Uterine smooth muscle cell (primary cell): ENCODE results near the gene PTPN6. TPM values are rescaled to one million over a fixed set of nuclear protein-coding genes. Genes with fewer than 3 reads are reported as not detected.

Experiments
- total RNA-seq: library from RNA; depleted of rRNA; stranded (reverse); fragments of >200 nt; gene quantifications from 2 replicates; pipeline ENCODE4 v1.2.3, GENCODE V29; 2014

Gene PTPN6
- 0.11 TPM in 1 of 2 replicates, not detected in the other for total RNA-seq

DNA sequence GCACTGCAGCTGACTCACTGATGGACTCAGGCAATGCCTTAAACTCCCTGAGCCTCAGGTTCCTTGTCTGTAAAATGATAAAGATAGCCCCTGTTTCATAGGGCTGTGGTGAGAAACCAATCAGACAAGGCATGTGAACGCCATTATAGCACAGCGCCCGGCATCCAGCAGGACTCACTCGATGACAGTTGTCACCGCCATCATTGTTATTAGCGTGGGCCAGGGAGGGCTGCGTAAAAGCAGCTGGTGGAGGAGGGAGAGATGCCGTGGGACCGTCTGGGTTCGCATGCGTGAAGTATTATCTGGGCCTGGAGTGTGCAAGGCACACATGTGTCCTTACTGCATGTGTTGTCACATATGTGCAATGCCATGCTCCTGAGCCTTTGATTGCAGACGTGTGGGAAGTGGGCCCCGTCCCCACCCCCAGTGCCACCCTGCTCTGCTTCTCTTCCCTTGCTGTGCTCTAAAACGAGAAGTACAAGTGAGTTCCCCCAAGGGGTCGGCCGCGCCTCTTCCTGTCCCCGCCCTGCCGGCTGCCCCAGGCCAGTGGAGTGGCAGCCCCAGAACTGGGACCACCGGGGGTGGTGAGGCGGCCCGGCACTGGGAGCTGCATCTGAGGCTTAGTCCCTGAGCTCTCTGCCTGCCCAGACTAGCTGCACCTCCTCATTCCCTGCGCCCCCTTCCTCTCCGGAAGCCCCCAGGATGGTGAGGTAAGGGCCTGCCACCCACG is at the start of gene PTPN6:
TSS of gene PTPN6 (plus strand) at position 546 of the 730 bp plus-strand sequence. CDS start at position 703, 157 bp downstream.

DNA sequence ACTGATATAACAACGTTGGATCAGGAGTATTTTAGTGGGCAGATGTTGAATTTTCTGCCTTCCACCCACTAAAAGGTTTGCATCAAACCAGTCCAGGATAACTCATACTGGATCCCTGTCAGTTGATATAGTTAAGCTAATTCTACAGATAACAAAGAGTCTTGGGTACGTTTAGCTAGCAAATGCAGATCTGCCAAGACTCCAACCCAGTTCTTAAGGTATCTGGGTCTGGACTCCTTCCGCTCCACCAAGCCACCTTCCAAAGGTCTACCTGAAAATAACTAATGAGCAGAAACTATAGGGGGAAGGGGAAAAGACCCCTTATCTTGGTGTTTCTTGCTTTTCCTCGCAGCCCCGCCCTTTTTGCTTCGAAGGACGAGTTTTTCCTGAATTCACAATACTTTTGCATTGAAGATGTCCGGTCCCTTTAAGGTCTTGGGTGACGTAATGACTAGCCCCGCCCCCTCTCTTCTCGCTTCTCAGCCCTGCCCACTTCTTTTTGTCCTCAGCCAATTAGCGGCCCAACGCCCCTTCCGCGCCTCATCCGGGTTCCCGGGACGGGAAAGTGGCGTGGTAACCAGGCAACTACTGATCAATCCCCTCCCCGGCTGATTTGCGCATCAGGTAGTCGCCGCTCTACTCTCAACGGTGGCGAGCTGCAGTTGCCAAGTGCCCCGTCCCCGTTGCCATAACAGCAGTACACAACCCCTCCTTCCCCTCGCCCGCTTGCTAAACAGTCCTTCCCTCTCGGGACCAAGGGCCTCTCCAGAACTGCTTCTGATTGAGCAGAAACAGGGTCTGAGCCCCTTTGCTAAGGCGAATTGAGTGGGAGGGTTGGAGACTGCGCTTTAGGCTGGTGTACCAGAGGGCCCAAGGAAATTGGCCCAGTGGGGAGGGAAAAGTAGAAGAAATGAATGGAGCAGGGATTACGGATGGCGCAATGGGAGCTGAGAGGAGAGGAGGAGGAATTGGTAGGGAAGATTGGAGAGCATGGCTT is 46.6 kb upstream of the PTPN6 start, which contains the start of gene LRRC23:
TSS of gene LRRC23 (plus strand) at position 543 of the 997 bp plus-strand sequence. CDS start 812 bp downstream, outside the sequence.

DNA sequence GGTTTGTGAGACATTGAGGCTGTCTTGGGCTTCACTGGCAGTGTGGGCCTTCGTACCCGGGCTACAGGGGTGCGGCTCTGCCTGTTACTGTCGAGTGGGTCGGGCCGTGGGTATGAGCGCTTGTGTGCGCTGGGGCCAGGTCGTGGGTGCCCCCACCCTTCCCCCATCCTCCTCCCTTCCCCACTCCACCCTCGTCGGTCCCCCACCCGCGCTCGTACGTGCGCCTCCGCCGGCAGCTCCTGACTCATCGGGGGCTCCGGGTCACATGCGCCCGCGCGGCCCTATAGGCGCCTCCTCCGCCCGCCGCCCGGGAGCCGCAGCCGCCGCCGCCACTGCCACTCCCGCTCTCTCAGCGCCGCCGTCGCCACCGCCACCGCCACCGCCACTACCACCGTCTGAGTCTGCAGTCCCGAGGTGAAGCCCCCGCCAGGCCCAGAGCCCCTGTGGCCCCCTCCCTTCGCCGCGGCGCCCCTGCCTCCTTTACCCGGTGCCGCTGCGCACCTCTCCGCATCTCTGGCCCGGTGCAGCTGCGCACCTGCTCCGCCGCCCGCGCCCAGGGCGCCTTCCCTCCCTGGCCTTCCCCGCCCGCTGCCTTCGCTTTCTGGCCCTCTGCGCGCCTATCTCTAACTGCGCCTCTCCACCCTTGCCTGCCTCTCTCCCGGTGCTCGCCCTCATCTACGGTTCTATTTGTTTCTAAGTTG is 36.8 kb upstream of the PTPN6 start, which contains the start of gene ENO2:
TSS of gene ENO2 (plus strand) at position 335 of the 701 bp plus-strand sequence. CDS start 1,253 bp downstream, outside the sequence.

DNA sequence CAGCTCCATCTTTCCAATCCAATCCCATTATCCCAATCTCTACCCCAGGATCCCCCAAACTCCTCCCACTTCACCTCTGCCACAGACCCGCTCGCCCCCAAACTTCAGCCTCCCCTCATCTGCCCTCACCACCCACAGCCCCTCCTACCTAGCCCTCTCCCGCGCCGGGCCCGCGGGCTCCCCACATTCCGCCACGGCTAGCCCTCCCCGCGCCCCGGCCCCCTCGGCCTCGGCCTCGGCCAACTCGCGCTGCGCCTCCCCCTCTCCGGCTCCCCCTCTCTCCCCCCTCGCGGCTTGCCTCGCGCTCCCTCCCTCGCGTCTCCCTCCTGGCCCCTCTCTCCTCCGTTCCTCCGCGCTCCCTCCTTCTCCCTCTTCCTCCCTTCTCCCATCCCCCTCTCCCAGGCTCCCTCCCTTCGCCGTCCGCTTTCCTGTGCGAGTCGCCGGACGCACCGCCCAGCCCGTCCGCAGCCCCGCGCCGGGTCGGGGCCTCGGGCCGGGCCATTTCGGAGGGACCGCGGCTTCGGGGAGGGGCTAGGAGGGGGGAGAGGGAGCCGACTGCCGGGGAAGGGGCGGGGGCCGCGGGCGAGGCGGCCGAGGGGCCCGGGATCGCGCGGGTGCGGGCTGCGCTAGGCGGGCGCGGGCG is 23.7 kb upstream of the PTPN6 start, which contains the start of gene ATN1:
TSS of gene ATN1 (plus strand) at position 581 of the 643 bp plus-strand sequence. CDS start 6,043 bp downstream, outside the sequence.

DNA sequence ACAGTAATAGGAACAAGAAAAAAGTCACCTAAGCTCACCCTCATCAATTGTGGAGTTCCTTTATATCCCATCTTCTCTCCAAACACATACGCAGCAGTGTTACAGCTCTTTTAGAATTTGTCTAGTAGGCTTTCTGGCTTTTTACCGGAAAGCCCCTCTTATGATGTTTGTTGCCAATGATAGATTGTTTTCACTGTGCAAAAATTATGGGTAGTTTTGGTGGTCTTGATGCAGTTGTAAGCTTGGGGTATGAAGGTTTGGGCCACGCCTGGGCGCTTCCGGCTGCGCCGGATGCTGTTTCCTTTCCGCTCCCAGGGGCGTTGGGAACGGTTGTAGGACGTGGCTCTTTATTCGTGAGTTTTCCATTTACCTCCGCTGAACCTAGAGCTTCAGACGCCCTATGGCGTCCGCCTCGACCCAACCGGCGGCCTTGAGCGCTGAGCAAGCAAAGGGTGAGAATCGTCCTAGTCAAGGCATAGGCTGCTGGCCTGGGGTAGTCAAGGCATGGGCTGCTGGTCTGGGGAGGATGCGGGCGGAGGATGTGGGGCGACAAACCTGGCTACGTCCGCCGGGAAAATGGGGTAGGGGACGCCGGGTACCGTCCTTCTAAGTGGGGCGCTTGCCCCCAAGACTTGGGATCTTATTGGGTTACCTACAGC is 7.3 kb upstream of the PTPN6 start, which contains the start of the genes C12orf57 and RNU7-1:
TSS of gene C12orf57 (plus strand) at position 301 of the 659 bp plus-strand sequence. CDS start at position 401, 100 bp downstream.
TSS of gene RNU7-1 (plus strand) at position 95 of the 659 bp plus-strand sequence.

Other genes starting within 250 kb of the PTPN6 start
- 76.7 and 77.9 TPM in 2 replicates for gene COPS7A, start 227.3 kb upstream of the PTPN6 start, total RNA-seq
- 131 and 181 TPM in 2 replicates for gene MLF2, start 198.2 kb upstream of the PTPN6 start, total RNA-seq
- gene PTMS, start 185.0 kb upstream of the PTPN6 start, total RNA-seq, result 60.1 and 63.5 TPM in 2 replicates
- under 0.01 and 0.11 TPM in 2 replicates for gene LAG3, start 178.8 kb upstream of the PTPN6 start, total RNA-seq
- 0.25 TPM in 1 of 2 replicates, not detected in the other for gene CD4, start 161.8 kb upstream of the PTPN6 start, total RNA-seq
- 5.0 and 6.0 TPM in 2 replicates for gene GPR162, start 129.5 kb upstream of the PTPN6 start, total RNA-seq
- gene P3H3, start 122.9 kb upstream of the PTPN6 start, total RNA-seq, result 133 and 175 TPM in 2 replicates
- gene GNB3, start 110.4 kb upstream of the PTPN6 start, total RNA-seq, result 2.9 and 3.7 TPM in 2 replicates
- 9.0 and 35.9 TPM in 2 replicates for gene CDCA3, start 100.1 kb upstream of the PTPN6 start, total RNA-seq
- 94.9 and 147 TPM in 2 replicates for gene USP5, start 99.2 kb upstream of the PTPN6 start, total RNA-seq
- gene TPI1, start 83.8 kb upstream of the PTPN6 start, total RNA-seq, result 1,238 and 1,525 TPM in 2 replicates
- gene SPSB2, start 78.1 kb upstream of the PTPN6 start, total RNA-seq, result 7.0 and 9.5 TPM in 2 replicates
- 8.6 and 14.4 TPM in 2 replicates for gene LRRC23, start 46.5 kb upstream of the PTPN6 start, total RNA-seq
- gene ENO2, start 36.8 kb upstream of the PTPN6 start, total RNA-seq, result 29.0 and 38.4 TPM in 2 replicates
- gene ATN1, start 23.4 kb upstream of the PTPN6 start, total RNA-seq, result 15.7 and 22.4 TPM in 2 replicates
- gene RNU7-1, start 7.5 kb upstream of the PTPN6 start, total RNA-seq, result not detected in 2 replicates
- gene C12orf57, start 7.3 kb upstream of the PTPN6 start, total RNA-seq, result 60.8 and 143 TPM in 2 replicates
- 155 and 196 TPM in 2 replicates for gene PHB2, start 19.3 kb downstream of the PTPN6 start, total RNA-seq
- 43.5 and 72.2 TPM in 2 replicates for gene EMG1, start 19.6 kb downstream of the PTPN6 start, total RNA-seq
- 7.2 and 7.7 TPM in 2 replicates for gene LPCAT3, start 67.1 kb downstream of the PTPN6 start, total RNA-seq
- 72.8 and 248 TPM in 2 replicates for gene C1S, start 109.4 kb downstream of the PTPN6 start, total RNA-seq
- 27.1 and 114 TPM in 2 replicates for gene C1R, start 141.1 kb downstream of the PTPN6 start, total RNA-seq
- gene C1RL, start 157.9 kb downstream of the PTPN6 start, total RNA-seq, result 17.4 and 30.1 TPM in 2 replicates
- gene RBP5, start 177.5 kb downstream of the PTPN6 start, total RNA-seq, result 0.12 TPM in 1 of 2 replicates, not detected in the other
- 9.3 and 20.7 TPM in 2 replicates for gene CLSTN3, start 179.0 kb downstream of the PTPN6 start, total RNA-seq
- 30.1 and 31.9 TPM in 2 replicates for gene PEX5, start 238.3 kb downstream of the PTPN6 start, total RNA-seq